Islet of Langerhans (tissue), 1 donor: ENCODE data around the gene QRFP.

Experiments
- FAIRE-seq: peaks from one replicate; lab custom pipeline; 2011; peaks lifted over from hg19 to GRCh38; lab: Jason Lieb, UNC

Gene QRFP

DNA sequence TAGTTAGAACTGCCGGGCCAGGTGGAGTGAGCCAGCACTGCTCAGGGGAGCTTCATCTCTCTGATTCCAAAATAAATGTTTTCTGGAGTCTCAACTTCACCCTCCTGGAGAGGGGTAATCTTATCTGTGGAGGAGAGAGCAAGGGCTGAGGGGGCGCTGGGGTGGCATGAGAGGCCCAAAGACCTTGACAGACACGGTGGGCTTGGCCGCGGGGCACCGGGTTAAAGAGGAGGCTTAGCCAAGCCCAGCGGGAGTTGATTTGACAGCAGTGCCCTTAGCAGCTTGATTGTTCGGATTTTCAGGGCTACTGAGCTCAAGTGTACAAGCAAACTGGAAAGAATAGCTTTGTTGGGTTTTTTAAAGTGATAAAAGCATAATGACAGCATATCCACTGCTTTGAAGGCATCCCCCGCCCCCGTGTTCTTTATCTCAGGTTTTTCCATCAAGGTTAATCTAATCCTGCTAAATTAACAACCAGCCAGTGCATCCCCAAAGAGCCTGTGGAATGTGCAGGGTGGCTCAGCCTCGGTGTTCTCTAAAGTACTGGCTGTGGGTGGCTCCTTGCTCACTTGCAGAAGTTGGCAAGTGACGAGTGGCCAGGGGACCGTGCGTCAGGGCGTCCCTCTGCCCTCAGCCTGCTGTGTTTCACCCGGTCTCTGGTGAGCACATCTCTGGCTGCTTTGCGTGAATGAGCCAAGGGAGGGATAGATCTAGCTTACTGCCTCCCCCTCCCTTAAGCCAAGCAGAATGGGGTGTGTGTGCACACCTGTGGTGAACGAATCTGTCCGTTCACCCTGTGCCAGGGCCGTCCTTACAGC is 5.5 kb downstream of the QRFP start:
- no peak for FAIRE-seq

DNA sequence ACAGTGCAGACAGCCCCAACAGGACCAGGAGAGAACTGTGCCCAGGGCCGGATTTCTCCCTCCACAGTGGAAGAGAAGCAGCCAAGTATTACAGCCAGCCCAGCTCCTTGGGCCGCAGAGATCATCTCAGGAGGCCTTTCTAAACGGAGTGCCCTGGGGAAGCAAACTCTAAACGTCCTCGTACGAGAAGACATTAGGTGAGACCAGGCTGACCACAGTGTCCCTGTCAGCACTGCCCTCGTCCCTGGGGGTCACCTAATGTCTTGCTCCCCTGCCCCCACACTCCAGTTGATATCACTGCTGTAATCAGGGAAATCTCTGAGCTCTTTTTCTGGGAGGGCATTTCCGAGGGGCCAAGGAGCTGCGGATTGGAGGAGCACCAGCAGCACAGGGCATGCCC is 6.5 kb downstream of the QRFP start:
- FAIRE-seq = no peak

DNA sequence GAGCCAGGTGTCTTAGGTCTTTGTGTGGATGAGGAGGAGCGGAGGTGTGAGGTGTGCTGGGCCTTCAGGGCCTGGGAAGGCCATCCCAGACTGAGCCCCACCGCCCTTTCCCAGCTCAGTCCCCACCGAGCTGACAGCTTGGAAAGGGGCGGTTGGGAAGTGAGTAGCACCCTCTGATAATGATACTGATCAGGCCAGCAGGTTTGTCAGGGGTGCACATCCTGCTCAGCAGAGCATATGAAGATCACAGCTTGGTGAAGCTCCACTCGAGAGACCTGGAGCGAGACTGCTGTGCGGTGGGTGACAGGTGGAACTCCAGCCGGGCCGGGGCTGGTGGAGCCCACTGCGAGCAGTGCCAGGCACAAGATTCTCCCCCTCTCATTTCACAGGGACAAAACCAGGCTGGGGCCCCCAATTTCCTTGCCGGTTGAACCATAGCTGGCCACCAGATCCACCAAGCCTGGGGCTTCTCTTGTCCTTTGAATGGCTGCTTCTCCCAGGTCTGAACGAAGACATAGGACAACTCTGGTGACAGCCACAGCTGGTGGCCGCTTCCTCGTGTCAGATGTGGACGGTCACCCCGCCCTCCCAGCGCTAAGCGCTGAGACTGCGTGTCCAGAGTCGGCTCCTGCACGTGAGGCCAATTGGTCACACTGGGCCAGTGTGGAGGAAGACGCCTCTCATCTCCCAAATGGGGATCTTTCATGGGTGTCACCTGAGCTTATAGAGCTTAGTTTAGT is 8.3 kb downstream of the QRFP start:
- no peak for FAIRE-seq

- no peak for FAIRE-seq
Measured at GRCh38 chr9:130887494-130888144, 9.0 kb downstream of the QRFP start.

- no peak for FAIRE-seq
Measured at GRCh38 chr9:130886981-130887380, 9.6 kb downstream of the QRFP start.

DNA sequence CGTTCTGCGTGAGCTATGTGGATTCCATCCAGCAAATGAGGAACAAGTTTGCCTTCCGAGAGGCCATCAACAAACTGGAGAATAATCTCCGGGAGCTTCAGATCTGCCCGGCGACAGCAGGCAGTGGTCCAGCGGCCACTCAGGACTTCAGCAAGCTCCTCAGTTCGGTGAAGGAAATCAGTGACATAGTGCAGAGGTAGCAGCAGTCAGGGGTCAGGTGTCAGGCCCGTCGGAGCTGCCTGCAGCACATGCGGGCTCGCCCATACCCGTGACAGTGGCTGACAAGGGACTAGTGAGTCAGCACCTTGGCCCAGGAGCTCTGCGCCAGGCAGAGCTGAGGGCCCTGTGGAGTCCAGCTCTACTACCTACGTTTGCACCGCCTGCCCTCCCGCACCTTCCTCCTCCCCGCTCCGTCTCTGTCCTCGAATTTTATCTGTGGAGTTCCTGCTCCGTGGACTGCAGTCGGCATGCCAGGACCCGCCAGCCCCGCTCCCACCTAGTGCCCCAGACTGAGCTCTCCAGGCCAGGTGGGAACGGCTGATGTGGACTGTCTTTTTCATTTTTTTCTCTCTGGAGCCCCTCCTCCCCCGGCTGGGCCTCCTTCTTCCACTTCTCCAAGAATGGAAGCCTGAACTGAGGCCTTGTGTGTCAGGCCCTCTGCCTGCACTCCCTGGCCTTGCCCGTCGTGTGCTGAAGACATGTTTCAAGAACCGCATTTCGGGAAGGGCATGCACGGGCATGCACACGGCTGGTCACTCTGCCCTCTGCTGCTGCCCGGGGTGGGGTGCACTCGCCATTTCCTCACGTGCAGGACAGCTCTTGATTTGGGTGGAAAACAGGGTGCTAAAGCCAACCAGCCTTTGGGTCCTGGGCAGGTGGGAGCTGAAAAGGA is 10.9 kb downstream of the QRFP start:
- FAIRE-seq = no peak

DNA sequence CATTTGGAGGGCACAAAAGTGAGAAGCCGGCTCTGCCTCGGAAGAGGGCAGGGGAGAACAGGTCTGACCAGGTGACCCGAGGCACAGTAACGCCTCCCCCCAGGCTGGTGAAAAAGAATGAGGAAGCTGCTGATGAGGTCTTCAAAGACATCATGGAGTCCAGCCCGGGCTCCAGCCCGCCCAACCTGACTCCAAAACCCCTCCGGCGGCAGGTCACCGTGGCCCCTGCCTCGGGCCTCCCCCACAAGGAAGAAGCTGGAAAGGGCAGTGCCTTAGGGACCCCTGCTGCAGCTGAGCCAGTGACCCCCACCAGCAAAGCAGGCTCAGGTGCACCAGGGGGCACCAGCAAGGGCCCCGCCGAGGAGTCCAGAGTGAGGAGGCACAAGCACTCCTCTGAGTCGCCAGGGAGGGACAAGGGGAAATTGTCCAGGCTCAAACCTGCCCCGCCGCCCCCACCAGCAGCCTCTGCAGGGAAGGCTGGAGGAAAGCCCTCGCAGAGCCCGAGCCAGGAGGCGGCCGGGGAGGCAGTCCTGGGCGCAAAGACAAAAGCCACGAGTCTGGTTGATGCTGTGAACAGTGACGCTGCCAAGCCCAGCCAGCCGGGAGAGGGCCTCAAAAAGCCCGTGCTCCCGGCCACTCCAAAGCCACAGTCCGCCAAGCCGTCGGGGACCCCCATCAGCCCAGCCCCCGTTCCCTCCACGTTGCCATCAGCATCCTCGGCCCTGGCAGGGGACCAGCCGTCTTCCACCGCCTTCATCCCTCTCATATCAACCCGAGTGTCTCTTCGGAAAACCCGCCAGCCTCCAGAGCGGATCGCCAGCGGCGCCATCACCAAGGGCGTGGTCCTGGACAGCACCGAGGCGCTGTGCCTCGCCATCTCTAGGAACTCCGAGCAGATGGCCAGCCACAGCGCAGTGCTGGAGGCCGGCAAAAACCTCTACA is 11.8 kb downstream of the QRFP start:
- no peak for FAIRE-seq

DNA sequence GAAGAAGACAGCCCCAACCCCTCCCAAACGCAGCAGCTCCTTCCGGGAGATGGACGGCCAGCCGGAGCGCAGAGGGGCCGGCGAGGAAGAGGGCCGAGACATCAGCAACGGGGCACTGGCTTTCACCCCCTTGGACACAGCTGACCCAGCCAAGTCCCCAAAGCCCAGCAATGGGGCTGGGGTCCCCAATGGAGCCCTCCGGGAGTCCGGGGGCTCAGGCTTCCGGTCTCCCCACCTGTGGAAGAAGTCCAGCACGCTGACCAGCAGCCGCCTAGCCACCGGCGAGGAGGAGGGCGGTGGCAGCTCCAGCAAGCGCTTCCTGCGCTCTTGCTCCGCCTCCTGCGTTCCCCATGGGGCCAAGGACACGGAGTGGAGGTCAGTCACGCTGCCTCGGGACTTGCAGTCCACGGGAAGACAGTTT is 12.5 kb downstream of the QRFP start:
- no peak for FAIRE-seq

- no peak for FAIRE-seq
Measured at GRCh38 chr9:130883479-130883878, 13.1 kb downstream of the QRFP start.

DNA sequence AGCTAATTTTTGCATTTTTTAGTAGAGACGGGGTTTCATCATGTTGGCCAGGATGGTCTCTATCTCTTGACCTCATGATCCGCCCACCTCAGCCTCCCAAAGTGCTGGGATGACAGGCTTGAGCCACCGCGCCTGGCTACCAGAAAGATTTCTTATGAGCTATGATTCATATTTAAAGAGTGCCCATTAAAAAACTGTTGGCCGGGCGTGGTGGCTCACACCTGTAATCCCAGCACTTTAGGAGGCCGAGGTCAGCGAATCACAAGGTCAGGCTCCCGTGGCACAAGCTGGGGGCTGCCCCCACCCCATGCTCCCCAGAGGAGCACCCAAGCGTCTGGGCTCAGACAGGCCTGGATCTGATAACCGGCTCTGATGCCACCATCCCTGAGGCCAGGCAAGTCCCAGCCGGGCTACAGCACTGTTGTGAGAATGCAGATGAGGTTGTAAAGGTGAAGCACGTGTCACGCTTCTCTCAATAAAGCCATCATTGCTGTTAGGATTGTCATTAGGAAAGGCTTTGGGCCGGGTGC is 13.9 kb downstream of the QRFP start:
- no peak for FAIRE-seq

DNA sequence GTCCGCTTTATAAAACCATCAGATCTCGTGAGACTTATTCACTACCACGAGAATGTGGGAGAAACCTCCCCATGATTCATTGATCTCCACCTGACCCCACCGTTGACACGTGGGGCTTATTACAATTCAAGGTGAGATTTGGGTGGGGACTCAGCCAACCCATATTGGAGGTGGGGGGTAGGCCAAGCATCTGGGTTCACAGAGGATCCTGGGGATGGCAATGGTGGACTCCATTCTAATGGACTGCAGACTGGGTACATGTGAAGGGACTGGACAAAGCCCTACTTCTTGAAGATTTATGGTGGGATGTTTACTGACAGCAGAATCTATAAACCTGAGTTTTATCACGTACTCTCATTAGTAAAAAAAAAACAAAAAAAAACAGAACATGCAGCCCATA is 15.1 kb downstream of the QRFP start:
- no peak for FAIRE-seq

DNA sequence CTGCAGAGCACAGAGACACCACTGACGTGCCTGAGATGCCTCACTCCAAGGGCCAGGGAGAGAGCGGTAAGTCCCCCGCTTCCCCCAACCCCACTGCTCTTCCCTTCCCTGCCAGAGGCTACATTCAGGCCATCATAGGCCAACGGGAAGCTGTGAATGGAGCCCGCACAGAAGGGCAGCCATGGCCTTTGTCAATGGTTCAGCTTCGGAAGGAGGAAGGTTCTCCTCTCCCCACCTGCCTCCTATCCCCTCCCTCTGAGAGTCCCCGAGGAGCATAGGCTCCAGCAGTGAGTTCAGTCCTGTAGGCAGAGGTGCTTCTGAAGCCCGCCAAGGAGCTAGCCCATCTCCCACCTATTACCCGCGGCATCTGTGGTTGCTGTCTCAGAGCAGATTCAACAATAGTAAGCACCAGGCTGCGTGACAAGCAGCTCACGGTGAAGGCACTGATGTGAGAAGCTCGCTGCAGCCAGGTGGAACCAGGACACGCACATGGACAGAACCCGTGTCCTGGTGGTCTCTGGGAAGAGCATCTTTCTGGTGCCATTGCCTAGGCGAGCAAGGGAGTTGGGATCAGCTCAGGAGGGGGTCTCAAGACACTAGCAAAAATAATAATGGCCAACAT is 15.9 kb downstream of the QRFP start:
- no peak for FAIRE-seq

- FAIRE-seq = no peak
Measured at GRCh38 chr9:130879863-130880411, 16.7 kb downstream of the QRFP start.

GRCh38 chr9:130878295-130878694 is 18.3 kb downstream of the QRFP start:
- no peak for FAIRE-seq

DNA sequence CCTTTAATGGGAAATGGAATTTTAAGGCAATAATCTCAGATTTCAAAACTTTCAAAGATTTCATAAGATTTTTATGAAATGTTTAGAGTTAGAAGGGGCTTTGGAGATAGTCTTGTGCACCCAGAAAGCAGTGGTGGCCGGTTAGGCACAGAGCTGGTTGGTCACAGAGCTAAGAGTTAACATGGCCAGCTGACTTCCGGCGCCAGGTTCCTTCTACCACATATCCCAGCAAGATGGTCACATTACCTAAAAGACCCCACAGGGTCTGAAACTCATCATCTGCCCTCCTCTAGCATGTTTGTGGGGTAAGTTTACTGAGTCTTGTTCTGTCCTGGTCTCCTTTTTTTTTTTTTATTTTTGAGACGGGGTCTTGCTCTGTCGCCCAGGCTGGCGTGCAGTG is 19.3 kb downstream of the QRFP start:
- FAIRE-seq = no peak

DNA sequence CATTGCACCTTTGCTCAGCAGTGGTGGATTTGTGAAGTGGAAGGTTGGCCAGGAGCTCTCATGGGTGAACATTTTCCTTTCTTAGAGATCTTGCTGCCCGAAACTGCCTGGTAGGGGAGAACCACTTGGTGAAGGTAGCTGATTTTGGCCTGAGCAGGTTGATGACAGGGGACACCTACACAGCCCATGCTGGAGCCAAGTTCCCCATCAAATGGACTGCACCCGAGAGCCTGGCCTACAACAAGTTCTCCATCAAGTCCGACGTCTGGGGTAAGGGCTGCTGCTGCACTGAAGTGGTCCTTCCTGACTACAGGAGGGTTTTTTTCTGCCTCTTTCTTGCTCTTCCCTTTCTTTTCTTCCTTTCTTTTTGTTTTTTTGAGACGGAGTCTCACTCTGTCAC is 21.8 kb downstream of the QRFP start:
- FAIRE-seq = no peak

- FAIRE-seq = no peak
Measured at GRCh38 chr9:130873966-130874365, 22.6 kb downstream of the QRFP start.

GRCh38 chr9:130872912-130873503 is 23.6 kb downstream of the QRFP start:
- FAIRE-seq = no peak

DNA sequence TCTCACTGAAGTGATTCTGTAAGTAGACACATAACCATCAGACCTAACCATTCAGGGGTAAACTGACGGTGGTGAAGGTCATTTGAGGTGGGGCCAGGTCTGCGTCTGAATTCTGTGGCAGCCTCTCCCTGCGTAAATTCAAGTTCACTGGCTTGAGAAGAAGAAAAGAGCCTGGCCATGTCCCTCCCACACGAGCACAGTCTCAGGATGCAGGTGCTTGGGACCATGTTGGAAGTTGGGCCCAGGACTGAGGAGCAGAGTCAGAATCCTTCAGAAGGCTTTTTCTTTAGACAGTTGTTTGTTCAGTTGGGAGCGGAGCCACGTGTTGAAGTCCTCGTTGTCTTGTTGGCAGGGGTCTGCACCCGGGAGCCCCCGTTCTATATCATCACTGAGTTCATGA is 24.1 kb downstream of the QRFP start:
- FAIRE-seq = no peak

GRCh38 chr9:130872093-130872492 is 24.5 kb downstream of the QRFP start:
- no peak for FAIRE-seq
